GM21619 (cell line): Measurements from ENCODE around the gene ENO3.

Experiments
- ATAC-seq: cut with Tn5 transposase; IDR thresholded peaks from one replicate; pipeline ENCODE4 v1.9.1; 2021; ENCODE audit not compliant: unreplicated experiment

The ENO3 gene

GRCh38 chr17:5003214-5003867, 52.4 kb downstream of the ENO3 start:
- no peak for ATAC-seq
